ENCODE results near the gene SF3B3. TPM values are rescaled to one million over a fixed set of nuclear protein-coding genes. Genes with fewer than 3 reads are reported as not detected.
A peak's percentile ranks its signal among the peaks of the same experiment; 100 is the strongest.

SF3B3 gene
- total and polyA plus RNA-seq, 2 donors (not counting 1 experiment from before 2014, with no cell fraction given), result 89.2 to 107 TPM

DNA sequence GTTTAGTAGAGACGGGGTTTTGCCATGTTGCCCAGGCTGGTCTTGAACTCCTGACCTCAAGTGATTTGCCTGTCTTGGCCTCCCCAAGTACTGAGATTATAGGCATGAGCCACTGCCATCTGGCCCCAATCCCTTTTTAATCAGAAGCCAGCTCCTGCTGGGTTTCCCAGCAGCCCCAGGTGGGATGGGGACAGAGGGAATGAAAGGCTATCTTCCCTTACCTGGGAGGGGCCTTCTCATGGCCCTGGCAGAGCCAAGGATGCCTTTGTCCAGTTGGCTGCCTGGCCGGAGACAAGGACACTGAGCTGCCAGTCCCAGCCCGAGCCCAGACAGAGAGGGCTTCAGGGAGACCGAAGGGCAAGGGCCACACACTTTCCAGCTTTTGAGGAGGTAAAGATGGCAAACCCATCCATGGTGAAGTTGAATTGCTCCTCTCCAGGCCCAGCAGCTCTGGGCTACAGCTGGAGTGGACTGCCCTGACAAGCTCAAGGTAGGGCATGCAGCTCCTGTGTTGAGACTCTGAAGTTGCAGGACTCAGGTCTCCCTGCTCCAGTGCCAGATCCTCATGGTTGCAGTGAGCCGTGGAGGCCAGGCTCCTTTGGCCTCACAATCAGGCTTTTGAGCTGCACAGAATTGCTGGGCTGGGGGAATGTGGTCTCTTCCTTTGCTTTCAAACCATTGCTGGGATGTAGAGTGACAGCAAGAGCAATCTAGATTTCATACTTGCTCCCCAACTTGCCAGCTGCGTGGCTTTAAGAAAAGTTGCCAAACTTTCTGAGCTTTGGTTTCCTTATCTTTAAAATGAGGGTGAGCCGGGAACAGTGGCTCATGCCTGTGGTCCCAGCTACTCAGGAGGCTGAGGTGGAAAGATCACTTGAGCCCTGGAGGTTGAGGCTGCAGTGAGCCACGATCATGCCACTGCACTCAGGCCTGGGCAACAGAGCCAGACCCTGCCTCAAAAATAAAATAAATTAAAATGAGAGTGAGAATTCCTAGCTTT is 78.3 kb downstream of the SF3B3 start:
- no peak overlapping the region for H3K4me2 ChIP-seq (ENCODE audit: extremely low read depth, insufficient read depth, low read length)
- H2AFZ ChIP-seq (ENCODE audit: low read length), result no peak overlapping the region
- no peak overlapping the region for H3K4me3 ChIP-seq (replicated peaks in 1 of 4; ENCODE audit: control extremely low read depth in 1 of 4, insufficient read depth in 1 of 4, low read depth in 3 of 4, low read length in 4 of 4)
- H3K9ac ChIP-seq (ENCODE audit: insufficient read depth, low read length), result no peak overlapping the region
- no peaks in the 10 kb centered on the region for H3K4me1 ChIP-seq (ENCODE audit: control insufficient read depth, extremely low read depth, insufficient read depth, low read length)
- H3K27me3 ChIP-seq (ENCODE audit: control insufficient read depth, insufficient read depth, low read length), result no peaks in the 10 kb centered on the region
- no peaks in the 10 kb centered on the region for H3K79me2 ChIP-seq (ENCODE audit: control insufficient read depth, insufficient read depth, low read length)
- no peaks in the 10 kb centered on the region for H4K20me1 ChIP-seq (ENCODE audit: control insufficient read depth, extremely low read depth, insufficient read depth, low read length)
- no peaks in the 10 kb centered on the region for H3K36me3 ChIP-seq (ENCODE audit: control insufficient read depth, insufficient read depth, low read length)
- H3K9me3 ChIP-seq (ENCODE audit: control insufficient read depth, insufficient read depth, low read depth, low read length), result no peaks in the 10 kb centered on the region
- peak; percentile 28 to 68 for DNase-seq (ENCODE audit: low read depth in 2 of 2)
- no peak overlapping the region for H3K27ac ChIP-seq (ENCODE audit: insufficient read depth, low read length)
- TF ChIP-seq, protein P1, sequence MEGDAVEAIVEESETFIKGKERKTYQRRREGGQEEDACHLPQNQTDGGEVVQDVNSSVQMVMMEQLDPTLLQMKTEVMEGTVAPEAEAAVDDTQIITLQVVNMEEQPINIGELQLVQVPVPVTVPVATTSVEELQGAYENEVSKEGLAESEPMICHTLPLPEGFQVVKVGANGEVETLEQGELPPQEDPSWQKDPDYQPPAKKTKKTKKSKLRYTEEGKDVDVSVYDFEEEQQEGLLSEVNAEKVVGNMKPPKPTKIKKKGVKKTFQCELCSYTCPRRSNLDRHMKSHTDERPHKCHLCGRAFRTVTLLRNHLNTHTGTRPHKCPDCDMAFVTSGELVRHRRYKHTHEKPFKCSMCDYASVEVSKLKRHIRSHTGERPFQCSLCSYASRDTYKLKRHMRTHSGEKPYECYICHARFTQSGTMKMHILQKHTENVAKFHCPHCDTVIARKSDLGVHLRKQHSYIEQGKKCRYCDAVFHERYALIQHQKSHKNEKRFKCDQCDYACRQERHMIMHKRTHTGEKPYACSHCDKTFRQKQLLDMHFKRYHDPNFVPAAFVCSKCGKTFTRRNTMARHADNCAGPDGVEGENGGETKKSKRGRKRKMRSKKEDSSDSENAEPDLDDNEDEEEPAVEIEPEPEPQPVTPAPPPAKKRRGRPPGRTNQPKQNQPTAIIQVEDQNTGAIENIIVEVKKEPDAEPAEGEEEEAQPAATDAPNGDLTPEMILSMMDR (conservative IDR thresholded peaks at IDR 0.05 in 1 of 2, IDR thresholded peaks at IDR 0.05 in 1 of 2; ENCODE audit: low read depth in 1 of 2, low read length in 2 of 2), result no peak

DNA sequence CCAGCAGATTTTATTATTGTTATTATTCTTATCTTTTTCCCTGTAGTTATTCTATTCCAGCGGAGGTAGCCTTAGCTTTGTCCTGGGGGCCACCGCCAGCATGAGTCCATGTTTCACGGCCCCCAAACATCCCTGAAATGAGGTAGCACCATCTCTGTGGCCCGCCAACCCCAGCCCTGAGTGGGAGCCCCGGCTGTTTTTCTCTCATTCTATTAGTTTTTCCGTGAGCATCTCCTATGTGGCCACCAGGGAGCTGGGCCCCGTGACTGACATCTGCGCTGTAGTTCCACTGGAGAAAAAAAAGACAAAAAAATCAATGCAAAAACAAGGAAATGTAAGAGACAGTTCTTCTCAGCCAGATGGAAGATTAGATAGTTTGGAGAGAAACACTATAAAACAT is 79.2 kb downstream of the SF3B3 start:
- TF ChIP-seq EZH2 (IDR thresholded peaks at IDR 0.05; ENCODE audit: low read length, missing control alignments), result no peak
- TF ChIP-seq, protein P1 (conservative IDR thresholded peaks at IDR 0.05 in 1 of 2, IDR thresholded peaks at IDR 0.05 in 1 of 2; ENCODE audit: low read depth in 1 of 2, low read length in 2 of 2), result no peak
- Histone ChIP-seq H3K9me3 (ENCODE audit: control insufficient read depth, insufficient read depth, low read depth, low read length) (no peaks in the 10 kb centered on the region), H3K36me3 (ENCODE audit: control insufficient read depth, insufficient read depth, low read length) (no peaks in the 10 kb centered on the region), H3K27ac (ENCODE audit: insufficient read depth, low read length) (no peak overlapping the region), H3K9ac (ENCODE audit: insufficient read depth, low read length) (no peak overlapping the region), H4K20me1 (ENCODE audit: control insufficient read depth, extremely low read depth, insufficient read depth, low read length) (no peaks in the 10 kb centered on the region), H3K79me2 (ENCODE audit: control insufficient read depth, insufficient read depth, low read length) (no peaks in the 10 kb centered on the region), H3K4me1 (ENCODE audit: control insufficient read depth, extremely low read depth, insufficient read depth, low read length) (no peaks in the 10 kb centered on the region), H2AFZ (ENCODE audit: low read length) (no peak overlapping the region), H3K27me3 (ENCODE audit: control insufficient read depth, insufficient read depth, low read length) (no peaks in the 10 kb centered on the region), H3K4me3 (replicated peaks in 1 of 4; ENCODE audit: control extremely low read depth in 1 of 4, insufficient read depth in 1 of 4, low read depth in 3 of 4, low read length in 4 of 4) (no peak overlapping the region), H3K4me2 (ENCODE audit: extremely low read depth, insufficient read depth, low read length) (no peak overlapping the region)
- DNase-seq (ENCODE audit: low read depth in 2 of 2), result no peak

DNA sequence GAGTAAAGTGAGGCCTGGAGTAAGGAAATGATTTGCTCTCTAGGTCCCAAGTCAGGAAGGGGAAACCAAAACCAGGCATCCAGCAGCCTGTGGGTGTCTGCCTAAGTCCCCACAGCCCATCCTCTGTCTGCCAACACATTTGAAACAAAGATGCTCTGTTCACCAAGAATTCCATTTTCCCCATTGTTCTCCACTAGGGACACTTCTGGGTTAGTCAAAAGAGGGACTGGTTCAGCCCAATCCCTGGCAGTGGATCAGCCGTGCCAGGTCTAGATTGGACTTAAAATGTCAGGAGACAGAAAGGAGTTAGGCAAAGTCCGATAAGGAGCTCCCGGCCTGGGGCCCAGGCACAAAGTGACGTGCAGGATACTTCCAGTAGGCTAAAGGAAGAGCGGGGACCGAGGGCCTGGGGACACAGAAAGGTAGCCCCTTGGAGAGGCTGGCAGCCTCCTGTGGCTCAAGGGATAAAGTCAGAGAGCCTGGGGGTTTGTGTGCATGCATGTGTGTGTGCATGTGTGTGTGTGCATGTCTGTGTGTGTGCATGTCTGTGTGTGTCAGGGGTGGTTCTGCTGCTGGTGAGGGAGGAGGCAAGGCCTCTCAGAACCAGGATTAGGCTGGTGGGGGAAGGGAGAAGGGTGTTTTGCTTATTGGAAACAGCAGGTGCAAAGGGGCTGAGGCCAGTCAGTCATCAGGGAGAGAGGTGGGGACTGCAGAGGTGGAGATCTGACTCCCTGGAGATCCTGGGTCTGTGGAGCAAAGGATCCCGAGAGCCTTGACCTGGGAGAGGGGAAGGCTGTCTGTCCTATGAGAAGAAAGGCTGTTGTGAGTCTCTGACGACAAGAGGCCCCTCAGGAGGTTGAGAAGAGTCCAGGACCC is 81.0 kb downstream of the SF3B3 start:
- Histone ChIP-seq H3K79me2 (ENCODE audit: control insufficient read depth, insufficient read depth, low read length) (no peaks in the 10 kb centered on the region), H2AFZ (ENCODE audit: low read length) (no peak overlapping the region), H3K4me2 (ENCODE audit: extremely low read depth, insufficient read depth, low read length) (no peak overlapping the region), H3K4me3 (replicated peaks in 1 of 4; ENCODE audit: control extremely low read depth in 1 of 4, insufficient read depth in 1 of 4, low read depth in 3 of 4, low read length in 4 of 4) (no peak overlapping the region), H4K20me1 (ENCODE audit: control insufficient read depth, extremely low read depth, insufficient read depth, low read length) (no peaks in the 10 kb centered on the region), H3K9me3 (ENCODE audit: control insufficient read depth, insufficient read depth, low read depth, low read length) (no peaks in the 10 kb centered on the region), H3K27me3 (ENCODE audit: control insufficient read depth, insufficient read depth, low read length) (no peaks in the 10 kb centered on the region), H3K36me3 (ENCODE audit: control insufficient read depth, insufficient read depth, low read length) (no peaks in the 10 kb centered on the region), H3K9ac (ENCODE audit: insufficient read depth, low read length) (no peak overlapping the region), H3K4me1 (ENCODE audit: control insufficient read depth, extremely low read depth, insufficient read depth, low read length) (no peaks in the 10 kb centered on the region), H3K27ac (ENCODE audit: insufficient read depth, low read length) (no peak overlapping the region)
- no peak for DNase-seq (ENCODE audit: low read depth in 2 of 2)
- TF ChIP-seq, protein P1 (conservative IDR thresholded peaks at IDR 0.05 in 1 of 2, IDR thresholded peaks at IDR 0.05 in 1 of 2; ENCODE audit: low read depth in 1 of 2, low read length in 2 of 2), result no peak
